ENCODE data around the gene KATNB1.
"Not testable (repeated sequence)": the region's sequence is repeated elsewhere in the genome, so short reads cannot be mapped to it uniquely, and the experiment has no call there.

Gene KATNB1

GRCh38 chr16:57771141-57771785, 35.7 kb downstream of the KATNB1 start:
- DNase-seq (ENCODE audit: extremely low read depth, low read depth): no peak
- TF ChIP-seq CTCF (IDR thresholded peaks at IDR 0.05; ENCODE audit: low read depth, low read length): no peak

- no peak for TF ChIP-seq CTCF (IDR thresholded peaks at IDR 0.05; ENCODE audit: low read depth, low read length)
- DNase-seq (ENCODE audit: extremely low read depth, low read depth): no peak
Measured at GRCh38 chr16:57773019-57773418, 37.4 kb downstream of the KATNB1 start.

GRCh38 chr16:57773655-57774295, 38.2 kb downstream of the KATNB1 start:
- DNase-seq (ENCODE audit: extremely low read depth, low read depth): no peak

GRCh38 chr16:57774705-57775285, 39.2 kb downstream of the KATNB1 start:
- DNase-seq (ENCODE audit: extremely low read depth, low read depth): no peak

More at GRCh38 chr16:57773655-57774295, 38.2 kb downstream of the KATNB1 start:
- TF ChIP-seq CTCF (IDR thresholded peaks at IDR 0.05; ENCODE audit: low read depth, low read length): no peak

GRCh38 chr16:57775661-57776469, 40.3 kb downstream of the KATNB1 start:
- TF ChIP-seq CTCF (IDR thresholded peaks at IDR 0.05; ENCODE audit: low read depth, low read length): peak; percentile 1
- DNase-seq (ENCODE audit: extremely low read depth, low read depth): no peak

More at GRCh38 chr16:57774705-57775285, 39.2 kb downstream of the KATNB1 start:
- TF ChIP-seq CTCF (IDR thresholded peaks at IDR 0.05; ENCODE audit: low read depth, low read length): no peak

GRCh38 chr16:57778658-57779057, 43.1 kb downstream of the KATNB1 start:
- DNase-seq (ENCODE audit: extremely low read depth, low read depth): no peak
- no peak for TF ChIP-seq CTCF (IDR thresholded peaks at IDR 0.05; ENCODE audit: low read depth, low read length)

- not testable (repeated sequence) for DNase-seq (ENCODE audit: extremely low read depth, low read depth)
Measured at GRCh38 chr16:57779836-57780235, 44.3 kb downstream of the KATNB1 start.

Measured in AG09319 (cell line).